Rectal smooth muscle tissue (tissue), 1 donor: ENCODE results near the gene SLC7A9.

Experiments used
- H3K27ac ChIP-seq: one replicate; pipeline ENCODE4 v1.7.0; 2013; ENCODE audit warnings: low read depth, low read length, inconsistent platforms
- H3K27me3 ChIP-seq: one replicate; pipeline ENCODE4 v1.7.0; 2013; ENCODE audit warnings: low read length; ENCODE audit not compliant: control insufficient read depth, insufficient read depth
- H3K36me3 ChIP-seq: one replicate; pipeline ENCODE4 v1.7.0; 2013; ENCODE audit warnings: low read length; ENCODE audit not compliant: control insufficient read depth, insufficient read depth
- H3K4me1 ChIP-seq: one replicate; pipeline ENCODE4 v1.7.0; 2013; ENCODE audit warnings: low read length; ENCODE audit not compliant: control insufficient read depth, insufficient read depth
- H3K4me3 ChIP-seq: one replicate; pipeline ENCODE4 v1.7.0; 2013; ENCODE audit warnings: low read length
- H3K9ac ChIP-seq: one replicate; pipeline ENCODE4 v1.7.0; 2013; ENCODE audit warnings: low read length

Gene SLC7A9

GRCh38 chr19:32869369-32869965 is at the start of gene SLC7A9:
Gene SLC7A9 (minus strand): TSS chr19:32869767. CDS start chr19:32868534, 1,233 bp downstream.
- Histone ChIP-seq H3K9ac (no peak within 1 kb of the TSS), H3K27ac (no peak within 1 kb of the TSS), H3K4me1 (no peaks in the 10 kb centered on the region), H3K4me3 (no peak within 1 kb of the TSS), H3K36me3 (no peaks in the 10 kb centered on the region), H3K27me3 (no peaks in the 10 kb centered on the region)

GRCh38 chr19:32919365-32919764 is 49.8 kb upstream of the SLC7A9 start:
- Histone ChIP-seq H3K4me1 (no peaks in the 10 kb centered on the region), H3K36me3 (peaks cover 4% of the 10 kb centered on the region), H3K9ac (no peak overlapping the region), H3K4me3 (no peak overlapping the region), H3K27me3 (no peaks in the 10 kb centered on the region), H3K27ac (no peak overlapping the region)

- H3K36me3 ChIP-seq, result peaks cover 7% of the 10 kb centered on the region
- no peak overlapping the region for H3K9ac ChIP-seq
- H3K27ac ChIP-seq, result no peak overlapping the region
- H3K4me1 ChIP-seq, result no peaks in the 10 kb centered on the region
- no peaks in the 10 kb centered on the region for H3K27me3 ChIP-seq
- H3K4me3 ChIP-seq, result no peak overlapping the region
Measured at GRCh38 chr19:32917616-32917996, 48.0 kb upstream of the SLC7A9 start.

GRCh38 chr19:32916969-32917615 is 47.5 kb upstream of the SLC7A9 start:
- H3K9ac ChIP-seq, result no peak overlapping the region
- no peak overlapping the region for H3K4me3 ChIP-seq
- H3K4me1 ChIP-seq, result no peaks in the 10 kb centered on the region
- peaks cover 5% of the 10 kb centered on the region for H3K36me3 ChIP-seq
- H3K27me3 ChIP-seq, result no peaks in the 10 kb centered on the region
- H3K27ac ChIP-seq, result no peak overlapping the region

GRCh38 chr19:32914879-32915660 is 45.5 kb upstream of the SLC7A9 start:
- no peaks in the 10 kb centered on the region for H3K4me1 ChIP-seq
- no peak overlapping the region for H3K4me3 ChIP-seq
- peaks cover 4% of the 10 kb centered on the region for H3K36me3 ChIP-seq
- no peak overlapping the region for H3K27ac ChIP-seq
- H3K27me3 ChIP-seq, result no peaks in the 10 kb centered on the region
- no peak overlapping the region for H3K9ac ChIP-seq

- Histone ChIP-seq H3K4me1 (no peaks in the 10 kb centered on the region), H3K4me3 (no peak overlapping the region), H3K9ac (no peak overlapping the region), H3K27me3 (no peaks in the 10 kb centered on the region), H3K27ac (no peak overlapping the region), H3K36me3 (peaks cover 4% of the 10 kb centered on the region)
Measured at GRCh38 chr19:32911467-32911866, 41.9 kb upstream of the SLC7A9 start.

- Histone ChIP-seq H3K27me3 (no peaks in the 10 kb centered on the region), H3K4me3 (no peak overlapping the region), H3K9ac (no peak overlapping the region), H3K4me1 (no peaks in the 10 kb centered on the region), H3K36me3 (peaks cover 4% of the 10 kb centered on the region), H3K27ac (no peak overlapping the region)
Measured at GRCh38 chr19:32910874-32911273, 41.3 kb upstream of the SLC7A9 start.

- H3K9ac ChIP-seq, result no peak overlapping the region
- H3K36me3 ChIP-seq, result peaks cover 4% of the 10 kb centered on the region
- H3K27me3 ChIP-seq, result no peaks in the 10 kb centered on the region
- H3K4me3 ChIP-seq, result no peak overlapping the region
- H3K4me1 ChIP-seq, result no peaks in the 10 kb centered on the region
- H3K27ac ChIP-seq, result no peak overlapping the region
Measured at GRCh38 chr19:32910094-32910493, 40.5 kb upstream of the SLC7A9 start.

GRCh38 chr19:32909257-32909656 is 39.7 kb upstream of the SLC7A9 start:
- H3K27ac ChIP-seq, result no peak overlapping the region
- no peak overlapping the region for H3K4me3 ChIP-seq
- H3K4me1 ChIP-seq, result no peaks in the 10 kb centered on the region
- H3K9ac ChIP-seq, result no peak overlapping the region
- H3K36me3 ChIP-seq, result peaks cover 2% of the 10 kb centered on the region
- no peaks in the 10 kb centered on the region for H3K27me3 ChIP-seq

GRCh38 chr19:32908641-32909190 is 39.1 kb upstream of the SLC7A9 start:
- no peaks in the 10 kb centered on the region for H3K27me3 ChIP-seq
- H3K4me1 ChIP-seq, result no peaks in the 10 kb centered on the region
- no peaks in the 10 kb centered on the region for H3K36me3 ChIP-seq
- H3K9ac ChIP-seq, result no peak overlapping the region
- no peak overlapping the region for H3K27ac ChIP-seq
- no peak overlapping the region for H3K4me3 ChIP-seq

GRCh38 chr19:32902448-32902847 is 32.9 kb upstream of the SLC7A9 start:
- no peaks in the 10 kb centered on the region for H3K4me1 ChIP-seq
- H3K27ac ChIP-seq, result no peak overlapping the region
- H3K27me3 ChIP-seq, result no peaks in the 10 kb centered on the region
- no peak overlapping the region for H3K4me3 ChIP-seq
- no peaks in the 10 kb centered on the region for H3K36me3 ChIP-seq
- H3K9ac ChIP-seq, result no peak overlapping the region

- Histone ChIP-seq H3K27ac (no peak overlapping the region), H3K4me3 (no peak overlapping the region), H3K4me1 (no peaks in the 10 kb centered on the region), H3K27me3 (no peaks in the 10 kb centered on the region), H3K36me3 (no peaks in the 10 kb centered on the region), H3K9ac (no peak overlapping the region)
Measured at GRCh38 chr19:32901504-32902161, 32.1 kb upstream of the SLC7A9 start.
